ENCODE results near the gene IL27RA.

The IL27RA gene

GRCh38 chr19:13986348-13986904 is 45.1 kb upstream of the IL27RA start:
- ATAC-seq: peak; percentile 89
- no peak for TF ChIP-seq BACH2 (CRISPR knock-in tag; IDR thresholded peaks at IDR 0.05; ENCODE audit: borderline replicate concordance)
- 0 out of 2 replicates have a peak, but pooled peaks have one; percentile 18 for TF ChIP-seq GLIS3 (CRISPR knock-in tag; IDR thresholded peaks at IDR 0.05)
- TF ChIP-seq TSHZ2 (CRISPR knock-in tag; IDR thresholded peaks at IDR 0.05): 0 out of 2 replicates have a peak, but pooled peaks have one; percentile 30
- TF ChIP-seq, protein P1, sequence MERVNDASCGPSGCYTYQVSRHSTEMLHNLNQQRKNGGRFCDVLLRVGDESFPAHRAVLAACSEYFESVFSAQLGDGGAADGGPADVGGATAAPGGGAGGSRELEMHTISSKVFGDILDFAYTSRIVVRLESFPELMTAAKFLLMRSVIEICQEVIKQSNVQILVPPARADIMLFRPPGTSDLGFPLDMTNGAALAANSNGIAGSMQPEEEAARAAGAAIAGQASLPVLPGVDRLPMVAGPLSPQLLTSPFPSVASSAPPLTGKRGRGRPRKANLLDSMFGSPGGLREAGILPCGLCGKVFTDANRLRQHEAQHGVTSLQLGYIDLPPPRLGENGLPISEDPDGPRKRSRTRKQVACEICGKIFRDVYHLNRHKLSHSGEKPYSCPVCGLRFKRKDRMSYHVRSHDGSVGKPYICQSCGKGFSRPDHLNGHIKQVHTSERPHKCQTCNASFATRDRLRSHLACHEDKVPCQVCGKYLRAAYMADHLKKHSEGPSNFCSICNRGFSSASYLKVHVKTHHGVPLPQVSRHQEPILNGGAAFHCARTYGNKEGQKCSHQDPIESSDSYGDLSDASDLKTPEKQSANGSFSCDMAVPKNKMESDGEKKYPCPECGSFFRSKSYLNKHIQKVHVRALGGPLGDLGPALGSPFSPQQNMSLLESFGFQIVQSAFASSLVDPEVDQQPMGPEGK (CRISPR knock-in tag; IDR thresholded peaks at IDR 0.05; ENCODE audit: borderline replicate concordance): peak; percentile 11; the same call in 1 of the 2 replicates

DNA sequence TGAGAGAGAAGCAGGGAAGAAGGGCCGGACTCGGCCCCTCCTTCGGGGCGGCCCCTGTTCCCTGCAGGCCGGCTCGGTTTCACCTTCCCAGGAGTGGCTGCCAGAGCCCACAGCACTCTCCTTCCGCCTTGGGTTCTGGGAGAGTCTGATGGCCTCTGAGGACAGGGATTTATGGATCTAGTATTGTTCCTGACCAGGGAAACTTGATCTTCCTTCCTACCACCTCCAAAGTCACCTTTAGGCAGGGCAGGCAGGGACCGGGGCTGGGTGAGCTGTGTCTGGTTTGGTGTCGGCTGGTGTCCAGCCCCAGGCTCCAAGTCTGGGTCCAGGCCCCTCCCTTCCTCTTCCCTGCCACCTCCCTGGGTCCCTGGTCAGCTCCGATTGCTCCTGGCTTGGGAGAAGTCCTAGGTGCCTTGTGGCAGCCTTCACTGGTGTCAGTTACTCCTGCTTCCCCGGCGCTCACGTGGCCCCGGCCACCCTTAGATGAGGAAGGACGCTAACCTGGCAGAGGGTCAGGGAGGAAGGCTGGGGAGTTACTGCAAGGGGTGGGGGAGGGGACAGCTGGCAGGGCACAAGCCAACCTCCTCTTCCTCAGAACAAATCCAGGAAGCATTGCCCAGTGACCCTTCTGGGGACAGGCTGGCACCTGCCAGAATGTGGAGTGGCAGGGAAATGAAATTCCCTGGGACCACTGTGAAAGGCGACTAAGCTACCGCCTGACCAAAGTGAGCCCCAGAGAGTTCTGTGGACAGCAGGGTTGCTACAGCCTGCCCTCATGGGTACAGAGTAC is 44.3 kb upstream of the IL27RA start:
- no peak for ATAC-seq
- TF ChIP-seq TOX (CRISPR knock-in tag; IDR thresholded peaks at IDR 0.05; ENCODE audit: borderline replicate concordance) (no peak), ZFP3 (CRISPR knock-in tag; IDR thresholded peaks at IDR 0.05) (no peak), GLIS3 (CRISPR knock-in tag; IDR thresholded peaks at IDR 0.05) (no peak), ESRRG (CRISPR knock-in tag; IDR thresholded peaks at IDR 0.05) (no peak), CSRNP3 (CRISPR knock-in tag; IDR thresholded peaks at IDR 0.05) (no peak), TCF4 (CRISPR knock-in tag; IDR thresholded peaks at IDR 0.05; ENCODE audit: borderline replicate concordance) (no peak), ZNF70 (CRISPR knock-in tag; IDR thresholded peaks at IDR 0.05) (no peak), ZNF565 (CRISPR knock-in tag; conservative IDR thresholded peaks at IDR 0.05; ENCODE audit: low read depth) (no peak), ARNTL (CRISPR knock-in tag; IDR thresholded peaks at IDR 0.05; ENCODE audit: borderline replicate concordance, low read depth) (no peak), CSDC2 (CRISPR knock-in tag; IDR thresholded peaks at IDR 0.05) (no peak), OSR1 (CRISPR knock-in tag; IDR thresholded peaks at IDR 0.05) (no peak), ISL1 (CRISPR knock-in tag; IDR thresholded peaks at IDR 0.05) (no peak), BACH2 (CRISPR knock-in tag; IDR thresholded peaks at IDR 0.05; ENCODE audit: borderline replicate concordance) (no peak), ZNF8 (CRISPR knock-in tag; IDR thresholded peaks at IDR 0.05) (no peak), RARB (CRISPR knock-in tag; IDR thresholded peaks at IDR 0.05) (no peak), ZFP30 (CRISPR knock-in tag; IDR thresholded peaks at IDR 0.05) (no peak), SNAI2 (CRISPR knock-in tag; IDR thresholded peaks at IDR 0.05) (no peak)

- TF ChIP-seq ISL1 (CRISPR knock-in tag; IDR thresholded peaks at IDR 0.05) (no peak), SNAI2 (CRISPR knock-in tag; IDR thresholded peaks at IDR 0.05) (no peak), RARB (CRISPR knock-in tag; IDR thresholded peaks at IDR 0.05) (no peak), ZNF70 (CRISPR knock-in tag; IDR thresholded peaks at IDR 0.05) (no peak), ESRRG (CRISPR knock-in tag; IDR thresholded peaks at IDR 0.05) (no peak), ZNF565 (CRISPR knock-in tag; conservative IDR thresholded peaks at IDR 0.05; ENCODE audit: low read depth) (no peak), ZFP30 (CRISPR knock-in tag; IDR thresholded peaks at IDR 0.05) (no peak), CSDC2 (CRISPR knock-in tag; IDR thresholded peaks at IDR 0.05) (no peak), PPARA (CRISPR knock-in tag; IDR thresholded peaks at IDR 0.05; ENCODE audit: borderline replicate concordance) (no peak), TCF4 (CRISPR knock-in tag; IDR thresholded peaks at IDR 0.05; ENCODE audit: borderline replicate concordance) (no peak), GLIS3 (CRISPR knock-in tag; IDR thresholded peaks at IDR 0.05) (no peak), CSRNP3 (CRISPR knock-in tag; IDR thresholded peaks at IDR 0.05) (no peak), TOX (CRISPR knock-in tag; IDR thresholded peaks at IDR 0.05; ENCODE audit: borderline replicate concordance) (no peak), BACH2 (CRISPR knock-in tag; IDR thresholded peaks at IDR 0.05; ENCODE audit: borderline replicate concordance) (no peak), OSR1 (CRISPR knock-in tag; IDR thresholded peaks at IDR 0.05) (no peak), ARNTL (CRISPR knock-in tag; IDR thresholded peaks at IDR 0.05; ENCODE audit: borderline replicate concordance, low read depth) (no peak), ZNF8 (CRISPR knock-in tag; IDR thresholded peaks at IDR 0.05) (no peak)
- TF ChIP-seq, protein P1 (CRISPR knock-in tag; IDR thresholded peaks at IDR 0.05; ENCODE audit: borderline replicate concordance): no peak
- TF ChIP-seq, protein P2, sequence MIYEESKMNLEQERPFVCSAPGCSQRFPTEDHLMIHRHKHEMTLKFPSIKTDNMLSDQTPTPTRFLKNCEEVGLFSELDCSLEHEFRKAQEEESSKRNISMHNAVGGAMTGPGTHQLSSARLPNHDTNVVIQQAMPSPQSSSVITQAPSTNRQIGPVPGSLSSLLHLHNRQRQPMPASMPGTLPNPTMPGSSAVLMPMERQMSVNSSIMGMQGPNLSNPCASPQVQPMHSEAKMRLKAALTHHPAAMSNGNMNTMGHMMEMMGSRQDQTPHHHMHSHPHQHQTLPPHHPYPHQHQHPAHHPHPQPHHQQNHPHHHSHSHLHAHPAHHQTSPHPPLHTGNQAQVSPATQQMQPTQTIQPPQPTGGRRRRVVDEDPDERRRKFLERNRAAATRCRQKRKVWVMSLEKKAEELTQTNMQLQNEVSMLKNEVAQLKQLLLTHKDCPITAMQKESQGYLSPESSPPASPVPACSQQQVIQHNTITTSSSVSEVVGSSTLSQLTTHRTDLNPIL (CRISPR knock-in tag; IDR thresholded peaks at IDR 0.05; ENCODE audit: low read depth): no peak
- ATAC-seq: no peak
Observed at GRCh38 chr19:13989487-13989886, 42.1 kb upstream of the IL27RA start.
